Measurements from ENCODE around the gene OR51T1.

OR51T1 gene

GRCh38 chr11:4890279-4890678, 8.6 kb downstream of the OR51T1 start:
- DNase-seq (ENCODE audit: extremely low read depth, low read depth), result no peak
- H3K4me3 ChIP-seq (replicated peaks; ENCODE audit: low read depth, low read length), result no peak overlapping the region
- no peak for TF ChIP-seq CTCF (IDR thresholded peaks at IDR 0.05; ENCODE audit: low read depth, low read length, missing control alignments)

- peak; percentile 33 for DNase-seq (ENCODE audit: extremely low read depth, low read depth)
Observed at GRCh38 chr11:4891996-4892640, 10.4 kb downstream of the OR51T1 start.

GRCh38 chr11:4903484-4903883, 21.8 kb downstream of the OR51T1 start, which contains the start of gene OR51A7:
TSS of gene OR51A7 (plus strand) at chr11:4903783. CDS start at chr11:4907370, 3,587 bp downstream.
- no peak within 1 kb of the TSS for H3K4me3 ChIP-seq (replicated peaks; ENCODE audit: low read depth, low read length)
- no peak for TF ChIP-seq CTCF (IDR thresholded peaks at IDR 0.05; ENCODE audit: low read depth, low read length, missing control alignments)
- DNase-seq (ENCODE audit: extremely low read depth, low read depth), result no peak

More at GRCh38 chr11:4891996-4892640, 10.4 kb downstream of the OR51T1 start:
- H3K4me3 ChIP-seq (replicated peaks; ENCODE audit: low read depth, low read length), result no peak overlapping the region
- TF ChIP-seq CTCF (IDR thresholded peaks at IDR 0.05; ENCODE audit: low read depth, low read length, missing control alignments), result no peak

GRCh38 chr11:4916581-4916980, 34.9 kb downstream of the OR51T1 start:
- TF ChIP-seq CTCF (IDR thresholded peaks at IDR 0.05; ENCODE audit: low read depth, low read length, missing control alignments), result no peak

GRCh38 chr11:4919250-4919649, 37.5 kb downstream of the OR51T1 start, which contains the start of gene OR51G2:
TSS of gene OR51G2 (minus strand) at chr11:4919350. CDS start at chr11:4915663, 3,687 bp downstream.
- no peak for DNase-seq (ENCODE audit: extremely low read depth, low read depth)
- TF ChIP-seq CTCF (IDR thresholded peaks at IDR 0.05; ENCODE audit: low read depth, low read length, missing control alignments), result no peak
- H3K4me3 ChIP-seq (replicated peaks; ENCODE audit: low read depth, low read length), result no peak within 1 kb of the TSS

More at GRCh38 chr11:4916581-4916980, 34.9 kb downstream of the OR51T1 start:
- no peak overlapping the region for H3K4me3 ChIP-seq (replicated peaks; ENCODE audit: low read depth, low read length)
- DNase-seq (ENCODE audit: extremely low read depth, low read depth), result no peak

GRCh38 chr11:4921796-4922195, 40.1 kb downstream of the OR51T1 start:
- TF ChIP-seq CTCF (IDR thresholded peaks at IDR 0.05; ENCODE audit: low read depth, low read length, missing control alignments), result no peak
- H3K4me3 ChIP-seq (replicated peaks; ENCODE audit: low read depth, low read length), result no peak overlapping the region
- DNase-seq (ENCODE audit: extremely low read depth, low read depth), result no peak

All from HFF-Myc (cell line).